Activated CD4-positive, alpha-beta T cell treated with anti-CD3 and anti-CD28 coated beads for 4 hours (primary cell): Measurements from ENCODE around the gene GBP3.
"Not testable (repeated sequence)": the region's sequence is repeated elsewhere in the genome, so short reads cannot be mapped to it uniquely, and the experiment has no call there.

Source experiments
- DNase-seq, 2 donors: peaks; one replicate each; pipeline ENCODE4 v3.0.0-alpha.2; 2020

The GBP3 gene, protein sequence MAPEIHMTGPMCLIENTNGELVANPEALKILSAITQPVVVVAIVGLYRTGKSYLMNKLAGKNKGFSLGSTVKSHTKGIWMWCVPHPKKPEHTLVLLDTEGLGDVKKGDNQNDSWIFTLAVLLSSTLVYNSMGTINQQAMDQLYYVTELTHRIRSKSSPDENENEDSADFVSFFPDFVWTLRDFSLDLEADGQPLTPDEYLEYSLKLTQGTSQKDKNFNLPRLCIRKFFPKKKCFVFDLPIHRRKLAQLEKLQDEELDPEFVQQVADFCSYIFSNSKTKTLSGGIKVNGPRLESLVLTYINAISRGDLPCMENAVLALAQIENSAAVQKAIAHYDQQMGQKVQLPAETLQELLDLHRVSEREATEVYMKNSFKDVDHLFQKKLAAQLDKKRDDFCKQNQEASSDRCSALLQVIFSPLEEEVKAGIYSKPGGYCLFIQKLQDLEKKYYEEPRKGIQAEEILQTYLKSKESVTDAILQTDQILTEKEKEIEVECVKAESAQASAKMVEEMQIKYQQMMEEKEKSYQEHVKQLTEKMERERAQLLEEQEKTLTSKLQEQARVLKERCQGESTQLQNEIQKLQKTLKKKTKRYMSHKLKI

DNA sequence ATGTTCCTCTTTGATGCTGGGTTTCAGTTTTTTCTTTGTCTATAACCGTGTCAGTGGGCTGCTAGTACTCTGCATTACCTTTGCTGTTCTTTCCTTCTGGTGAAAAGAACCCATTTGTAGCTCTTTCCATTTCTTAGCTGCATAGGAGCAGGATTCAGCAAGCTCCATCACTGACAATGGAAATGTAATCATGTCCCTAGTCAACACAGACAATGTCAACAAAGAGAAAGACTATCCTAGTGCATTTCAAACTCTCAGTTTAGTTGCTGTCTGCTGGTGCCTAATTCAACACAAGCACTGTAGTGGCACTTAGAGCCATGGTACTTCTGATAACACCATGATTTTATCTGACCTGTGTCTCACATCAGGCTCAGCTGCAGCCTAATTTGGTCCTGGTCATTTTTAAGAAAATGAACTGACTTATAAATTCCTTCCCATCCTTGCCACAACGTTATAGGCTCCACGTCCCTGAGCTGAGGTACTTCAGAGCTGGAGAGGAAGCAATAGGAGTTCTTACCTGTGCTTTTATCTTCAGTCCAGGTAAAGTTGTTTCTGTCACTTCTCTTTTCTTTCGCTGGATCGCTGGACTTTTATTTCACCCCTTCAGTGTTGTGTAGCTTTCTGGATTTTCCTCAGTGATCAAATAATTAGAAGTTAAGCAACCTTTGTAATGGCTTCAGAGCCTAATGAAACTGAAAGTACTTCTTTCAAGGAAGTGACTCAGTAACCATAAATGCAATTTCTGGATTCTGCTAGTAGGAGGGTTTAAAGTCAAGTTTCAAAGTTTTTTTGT lies at the start of gene GBP3:
GBP3 (minus strand) TSS at position 700 of the 793 bp plus-strand sequence. CDS start 2,145 bp downstream, outside the sequence.
- DNase-seq: no peak

GRCh38 chr1:89070509-89070908 lies 47.8 kb upstream of the GBP3 start:
- no peak for DNase-seq

GRCh38 chr1:89069951-89070350 lies 47.3 kb upstream of the GBP3 start:
- DNase-seq: no peak

DNA sequence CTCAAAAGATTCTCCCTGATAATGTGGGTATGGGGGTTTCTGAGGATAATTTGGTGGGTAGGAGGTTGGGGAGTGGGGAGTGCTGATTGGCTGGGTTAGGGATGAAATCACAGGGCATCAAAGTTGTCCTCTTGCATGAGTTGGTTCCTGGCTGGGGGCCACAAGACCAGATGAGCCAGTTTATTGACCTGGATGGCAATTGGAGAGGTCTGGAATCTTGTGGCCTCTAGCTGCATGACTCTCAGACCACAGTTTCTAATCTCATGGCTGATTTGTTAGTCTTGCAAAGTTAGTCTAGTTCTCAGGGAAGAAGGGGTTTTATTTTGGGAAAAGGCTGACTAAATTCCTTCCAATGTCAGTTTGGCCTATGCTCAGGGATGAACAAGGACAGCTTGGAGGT lies 45.6 kb upstream of the GBP3 start:
- no peak for DNase-seq

GRCh38 chr1:89065079-89065868 lies 42.6 kb upstream of the GBP3 start, which contains the start of gene GBP1:
GBP1 (minus strand) TSS chr1:89065208; CDS start chr1:89063234, 1,974 bp downstream.
- DNase-seq: peak; percentile 19 to 40

DNA sequence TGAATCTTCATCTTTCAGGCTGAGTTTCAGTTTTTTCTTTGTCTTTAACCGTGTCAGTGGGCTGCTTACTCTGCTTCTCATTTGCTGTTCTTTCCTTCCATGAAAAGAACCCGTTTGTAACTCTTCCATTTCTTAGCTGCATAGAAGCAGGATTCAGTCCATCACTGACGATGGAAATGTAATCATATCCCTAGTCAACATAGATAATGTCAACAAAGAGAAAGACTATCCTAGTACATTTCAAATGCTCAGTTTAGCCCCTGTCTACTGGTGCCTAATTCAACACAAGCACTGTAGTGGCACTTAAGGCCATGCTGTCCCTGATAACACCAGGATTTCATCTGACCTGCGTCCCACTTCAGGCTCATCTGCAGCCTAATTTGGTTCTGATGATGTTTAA lies 42.0 kb upstream of the GBP3 start:
- DNase-seq: no peak

GRCh38 chr1:89063094-89063493 lies 40.4 kb upstream of the GBP3 start:
- no peak for DNase-seq

- DNase-seq: no peak
Observed at GRCh38 chr1:89060091-89060490, 37.4 kb upstream of the GBP3 start.

GRCh38 chr1:89051955-89052312 lies 29.3 kb upstream of the GBP3 start:
- no peak for DNase-seq

GRCh38 chr1:89051300-89051954 lies 28.8 kb upstream of the GBP3 start:
- DNase-seq: no peak

GRCh38 chr1:89050649-89051033 lies 28.0 kb upstream of the GBP3 start:
- no peak for DNase-seq

GRCh38 chr1:89049901-89050648 lies 27.4 kb upstream of the GBP3 start:
- DNase-seq: not testable (repeated sequence)

GRCh38 chr1:89049187-89049586 lies 26.5 kb upstream of the GBP3 start:
- DNase-seq: not testable (repeated sequence)

GRCh38 chr1:89047734-89048133 lies 25.1 kb upstream of the GBP3 start:
- no peak for DNase-seq

- not testable (repeated sequence) for DNase-seq
Observed at GRCh38 chr1:89046318-89047183, 23.9 kb upstream of the GBP3 start.

DNA sequence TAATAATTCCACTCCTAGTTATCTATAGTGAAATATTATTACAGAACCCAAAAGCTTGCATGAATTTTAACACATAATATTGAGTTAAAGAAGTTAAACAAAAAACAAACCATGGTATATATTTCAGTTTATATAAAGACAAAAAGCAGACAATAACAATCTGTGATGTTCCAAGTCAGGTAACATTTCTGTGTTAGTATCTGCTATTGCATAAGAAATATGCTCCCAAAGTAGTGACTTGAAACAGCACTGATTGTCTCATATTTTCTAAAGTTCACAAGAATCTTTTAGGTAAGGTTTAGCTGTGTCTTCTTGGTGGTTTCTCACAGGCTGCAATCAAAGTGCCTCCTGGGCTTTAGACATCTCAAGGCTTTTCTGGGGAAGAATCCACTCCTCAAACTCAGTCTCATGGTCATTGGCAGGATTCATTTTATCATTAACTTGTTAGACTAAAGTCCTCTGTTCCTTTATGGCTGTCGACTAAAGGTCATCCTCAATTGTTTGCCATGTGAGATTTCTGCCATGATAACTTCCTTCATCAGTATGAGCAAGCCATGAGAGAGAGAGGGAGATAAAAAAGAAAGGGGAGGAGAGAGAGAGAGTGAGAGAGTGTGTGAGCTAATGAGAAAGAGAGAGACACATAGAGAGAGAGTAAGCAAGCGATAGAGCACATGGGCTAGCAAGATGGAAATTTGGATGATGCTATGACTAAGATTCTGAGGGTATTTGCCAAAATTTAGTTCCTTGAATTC lies 22.5 kb upstream of the GBP3 start:
- DNase-seq: no peak

DNA sequence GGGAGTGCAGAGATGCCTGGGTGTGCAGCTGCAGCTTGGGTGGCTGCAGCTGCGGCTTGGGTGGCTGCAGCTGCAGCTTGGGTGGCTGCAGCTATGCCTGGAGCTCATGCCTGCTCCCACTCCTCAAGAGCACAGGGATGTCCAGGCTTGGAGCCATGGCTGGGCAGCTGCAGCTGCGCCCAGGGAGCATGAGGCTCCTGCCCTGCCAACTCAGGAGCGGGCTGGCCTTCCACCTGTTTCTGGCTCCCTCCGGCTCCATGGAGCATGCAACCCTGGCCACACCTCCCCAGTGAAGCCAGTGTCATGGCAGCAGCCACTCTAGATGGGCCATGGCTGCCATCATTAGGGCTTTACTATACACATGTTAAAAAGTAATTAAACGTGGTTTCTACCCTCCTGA lies 21.3 kb upstream of the GBP3 start:
- DNase-seq: no peak

GRCh38 chr1:89042491-89042890 lies 19.8 kb upstream of the GBP3 start:
- no peak for DNase-seq

GRCh38 chr1:89041721-89042120 lies 19.1 kb upstream of the GBP3 start:
- no peak for DNase-seq
